Measurements from ENCODE around the gene FAM227B. TPM values are rescaled to one million over a fixed set of nuclear protein-coding genes. Genes with fewer than 3 reads are reported as not detected.

FAM227B gene
- total and polyA plus RNA-seq, 7 experiments from 2014 or later, result 3.7 to 25.1 (median 14.8) TPM

DNA sequence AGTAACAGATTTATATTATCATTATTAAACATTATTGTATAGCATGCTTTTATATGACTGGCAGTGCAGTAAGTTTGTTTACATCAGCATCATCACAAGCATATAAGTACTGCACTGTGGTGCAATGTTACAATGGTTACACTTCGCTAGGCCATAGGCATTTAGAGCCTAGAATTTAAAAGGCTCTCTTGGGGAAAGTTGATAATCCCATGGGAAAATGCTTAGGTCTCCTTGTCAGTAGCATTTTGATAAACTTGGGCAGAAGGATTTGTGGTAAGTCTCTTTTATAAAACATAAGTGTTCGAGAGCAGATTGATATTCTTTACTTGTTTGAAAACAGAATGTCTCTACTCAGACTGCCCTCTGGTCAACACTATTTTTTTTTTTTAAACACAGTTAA lies 7.8 kb upstream of the FAM227B start:
- Mint-ChIP-seq H3K4me1 (peaks cover 0 to 18% (median 11%) of the 10 kb centered on the region in 7 donors), H3K27me3 (no peaks in the 10 kb centered on the region), H3K9me3 (peaks cover 0 to 11% (median 4%) of the 10 kb centered on the region in 11 donors), H3K36me3 (peaks cover 0 to 27% (median 23%) of the 10 kb centered on the region in 5 donors), H3K27ac (no peak overlapping the region), H3K4me3 (no peak overlapping the region)
- Histone ChIP-seq H3K27ac (ENCODE audit: low read depth, low read length) (no peak overlapping the region), H3K4me1 (ENCODE audit: control insufficient read depth in 2 of 2, insufficient read depth in 2 of 2, low read length in 2 of 2) (no peaks in the 10 kb centered on the region), H3K4me3 (ENCODE audit: low read length) (no peak overlapping the region), H3K27me3 (ENCODE audit: control insufficient read depth in 2 of 2, insufficient read depth in 2 of 2, low read length in 2 of 2) (no peaks in the 10 kb centered on the region), H3K36me3 (ENCODE audit: control insufficient read depth in 2 of 3, insufficient read depth in 3 of 3, low read length in 3 of 3) (peaks cover 0 to 10% (median 4%) of the 10 kb centered on the region in 3 experiments), H3K9me3 (ENCODE audit: control insufficient read depth in 2 of 3, low read length in 3 of 3) (peaks cover 0 to 4% (median 3%) of the 10 kb centered on the region in 3 experiments)
- ATAC-seq (no peak), DNase-seq (no peak)
- intact Hi-C loops (cut with micrococcal nuclease), result loop anchor here in 1 of 2 donors (10.0 kb wide), 1 partner anchor 686 kb away; no protein-coding TSS in a partner anchor
- ChIA-PET POLR2A (no interaction called here), CTCF (no interaction called here)

DNA sequence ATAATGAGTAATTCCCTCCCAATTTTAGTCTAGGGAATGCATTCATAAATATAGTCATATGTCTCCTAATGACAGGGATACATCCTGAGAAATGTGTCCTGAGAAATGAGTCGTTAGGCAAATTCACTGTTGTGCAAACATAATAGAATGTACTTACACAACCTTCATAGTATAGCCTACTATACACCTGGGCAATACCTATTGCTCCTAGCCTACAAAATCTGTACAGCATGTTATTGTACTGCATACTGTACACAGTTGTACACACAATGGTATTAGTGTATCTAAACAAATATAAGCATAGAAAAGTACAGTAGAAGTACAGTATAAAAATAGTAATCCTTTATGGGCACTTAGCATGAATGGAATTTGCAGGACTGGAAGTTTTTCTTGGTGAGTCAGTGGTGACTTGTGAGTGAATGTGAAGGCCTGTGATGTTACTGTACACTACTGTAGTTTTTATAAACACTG lies 6.8 kb upstream of the FAM227B start:
- peaks cover 0 to 4% (median 3%) of the 10 kb centered on the region in 3 experiments for H3K9me3 ChIP-seq (ENCODE audit: control insufficient read depth in 2 of 3, low read length in 3 of 3)
- no peak overlapping the region for H3K4me3 Mint-ChIP-seq
- peaks cover 0 to 11% (median 4%) of the 10 kb centered on the region in 11 donors for H3K9me3 Mint-ChIP-seq
- POLR2A ChIA-PET, result no interaction called here
- no peaks in the 10 kb centered on the region for H3K4me1 ChIP-seq (ENCODE audit: control insufficient read depth in 2 of 2, insufficient read depth in 2 of 2, low read length in 2 of 2)
- no peak overlapping the region for H3K27ac Mint-ChIP-seq
- ATAC-seq (no peak), DNase-seq (no peak)
- peaks cover 2 to 27% (median 20%) of the 10 kb centered on the region in 7 donors for H3K4me1 Mint-ChIP-seq
- intact Hi-C loops (cut with micrococcal nuclease), result loop anchor here in 1 of 2 donors (10.0 kb wide), 1 partner anchor 687 kb away; no protein-coding TSS in a partner anchor
- no peaks in the 10 kb centered on the region for H3K27me3 ChIP-seq (ENCODE audit: control insufficient read depth in 2 of 2, insufficient read depth in 2 of 2, low read length in 2 of 2)
- H3K27ac ChIP-seq (ENCODE audit: low read depth, low read length), result no peak overlapping the region
- H3K27me3 Mint-ChIP-seq, result no peaks in the 10 kb centered on the region
- peaks cover 0 to 27% (median 23%) of the 10 kb centered on the region in 5 donors for H3K36me3 Mint-ChIP-seq
- CTCF ChIA-PET, result no interaction called here
- peaks cover 0 to 10% (median 4%) of the 10 kb centered on the region in 3 experiments for H3K36me3 ChIP-seq (ENCODE audit: control insufficient read depth in 2 of 3, insufficient read depth in 3 of 3, low read length in 3 of 3)
- no peak overlapping the region for H3K4me3 ChIP-seq (ENCODE audit: low read length)

GRCh38 chr15:49625460-49626036 lies 4.9 kb upstream of the FAM227B start:
- no peak for ATAC-seq
- POLR2A ChIA-PET, result no interaction called here

DNA sequence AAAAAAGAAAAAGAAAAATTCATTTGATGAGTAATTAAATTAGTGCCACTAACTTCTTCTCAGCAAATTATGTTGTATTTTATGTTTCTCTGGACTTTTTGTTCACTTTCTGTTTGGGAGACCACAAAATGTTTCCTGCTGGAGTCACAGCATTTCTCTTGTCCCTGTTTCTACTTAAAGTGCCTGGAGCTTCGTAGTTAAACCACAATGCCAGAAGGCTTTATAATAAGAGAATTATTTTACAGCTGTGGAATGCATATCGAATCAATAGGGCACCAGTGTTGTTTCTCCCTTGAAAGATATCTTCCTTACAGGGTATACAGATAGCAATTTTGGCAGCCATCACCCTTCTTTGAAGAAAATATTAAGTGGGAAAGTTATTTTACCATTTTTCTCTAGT lies 3.4 kb upstream of the FAM227B start:
- intact Hi-C loops (cut with micrococcal nuclease), result loop anchor here (5.0 to 10.0 kb wide), 7 partner anchors 452 to 1447 kb away; partner anchors contain the start of genes EID1 (in 1 of the 2), GALK2 (in 1 of the 2), MYEF2 (in 1 of the 2) and USP8 (in 1 of the 2)
- ATAC-seq, result no peak

More at GRCh38 chr15:49625460-49626036, 4.9 kb upstream of the FAM227B start:
- DNase-seq, result no peak
- Histone ChIP-seq H3K9me3 (ENCODE audit: control insufficient read depth in 2 of 3, low read length in 3 of 3) (peaks cover 0 to 4% (median 3%) of the 10 kb centered on the region in 3 experiments), H3K4me3 (ENCODE audit: low read length) (no peak overlapping the region), H3K4me1 (ENCODE audit: control insufficient read depth in 2 of 2, insufficient read depth in 2 of 2, low read length in 2 of 2) (peaks cover 10% of the 10 kb centered on the region in 2 donors), H3K36me3 (ENCODE audit: control insufficient read depth in 2 of 3, insufficient read depth in 3 of 3, low read length in 3 of 3) (peaks cover 0 to 10% (median 4%) of the 10 kb centered on the region in 3 experiments), H3K27me3 (ENCODE audit: control insufficient read depth in 2 of 2, insufficient read depth in 2 of 2, low read length in 2 of 2) (no peaks in the 10 kb centered on the region), H3K27ac (ENCODE audit: low read depth, low read length) (no peak overlapping the region)
- H3K4me1 Mint-ChIP-seq, result peaks cover 13 to 45% (median 32%) of the 10 kb centered on the region in 7 donors
- H3K4me3 Mint-ChIP-seq, result peak overlapping the region in 1 of 10 donors; percentile 56
- CTCF ChIA-PET, result no interaction called here
- H3K36me3 Mint-ChIP-seq, result peaks cover 0 to 27% (median 23%) of the 10 kb centered on the region in 5 donors
- intact Hi-C loops (cut with micrococcal nuclease), result loop anchor here in 1 of 2 donors (10.0 kb wide), 1 partner anchor 689 kb away; no protein-coding TSS in a partner anchor
- H3K9me3 Mint-ChIP-seq, result peaks cover 0 to 11% (median 4%) of the 10 kb centered on the region in 11 donors
- H3K27ac Mint-ChIP-seq, result no peak overlapping the region
- no peaks in the 10 kb centered on the region for H3K27me3 Mint-ChIP-seq

GRCh38 chr15:49622561-49622960 lies 1.9 kb upstream of the FAM227B start:
- Mint-ChIP-seq H3K4me3 (peak overlapping the region in 7 of 10 donors; percentile 7 to 99 (median 85)), H3K9me3 (peaks cover 0 to 11% (median 4%) of the 10 kb centered on the region in 11 donors), H3K27me3 (no peaks in the 10 kb centered on the region), H3K27ac (peak overlapping the region in 2 of 9 donors; percentile 12 to 73), H3K36me3 (peaks cover 0 to 25% (median 19%) of the 10 kb centered on the region in 5 donors), H3K4me1 (peaks cover 19 to 63% (median 48%) of the 10 kb centered on the region in 7 donors)
- Histone ChIP-seq H3K9me3 (ENCODE audit: control insufficient read depth in 2 of 3, low read length in 3 of 3) (peaks cover 0 to 4% (median 3%) of the 10 kb centered on the region in 3 experiments), H3K4me3 (ENCODE audit: low read length) (no peak overlapping the region), H3K36me3 (ENCODE audit: control insufficient read depth in 2 of 3, insufficient read depth in 3 of 3, low read length in 3 of 3) (peaks cover 0 to 5% (median 4%) of the 10 kb centered on the region in 3 experiments), H3K27ac (ENCODE audit: low read depth, low read length) (no peak overlapping the region), H3K4me1 (ENCODE audit: control insufficient read depth in 2 of 2, insufficient read depth in 2 of 2, low read length in 2 of 2) (peaks cover 17% of the 10 kb centered on the region in 2 donors), H3K27me3 (ENCODE audit: control insufficient read depth in 2 of 2, insufficient read depth in 2 of 2, low read length in 2 of 2) (no peaks in the 10 kb centered on the region)
- DNase-seq (no peak), ATAC-seq (no peak)
- ChIA-PET POLR2A (interaction anchor here (0.7 to 1.0 kb wide), 2 partner anchors 408 to 733 kb away, joined by 3 to 4 read pairs; partner anchors contain the start of gene GABPB1), CTCF (no interaction called here)
- intact Hi-C loops (cut with micrococcal nuclease), result loop anchor here (5.0 to 10.0 kb wide), 7 partner anchors 450 to 1445 kb away; partner anchors contain the start of genes EID1 (in 1 of the 2), GALK2 (in 1 of the 2), MYEF2 (in 1 of the 2) and USP8 (in 1 of the 2)

More for the DNA sequence above, 3.4 kb upstream of the FAM227B start:
- Mint-ChIP-seq H3K27ac (peak overlapping the region in 1 of 9 donors; percentile 13), H3K27me3 (no peaks in the 10 kb centered on the region), H3K4me3 (peak overlapping the region in 2 of 10 donors; percentile 11 to 61), H3K4me1 (peaks cover 19 to 51% (median 42%) of the 10 kb centered on the region in 7 donors), H3K36me3 (peaks cover 0 to 22% (median 17%) of the 10 kb centered on the region in 5 donors), H3K9me3 (peaks cover 0 to 11% (median 4%) of the 10 kb centered on the region in 11 donors)
- no peak for DNase-seq
- no peak overlapping the region for H3K4me3 ChIP-seq (ENCODE audit: low read length)
- H3K27ac ChIP-seq (ENCODE audit: low read depth, low read length), result no peak overlapping the region
- H3K27me3 ChIP-seq (ENCODE audit: control insufficient read depth in 2 of 2, insufficient read depth in 2 of 2, low read length in 2 of 2), result no peaks in the 10 kb centered on the region
- POLR2A ChIA-PET, result no interaction called here
- CTCF ChIA-PET, result no interaction called here
- H3K4me1 ChIP-seq (ENCODE audit: control insufficient read depth in 2 of 2, insufficient read depth in 2 of 2, low read length in 2 of 2), result peaks cover 17% of the 10 kb centered on the region in 2 donors
- peaks cover 0 to 5% (median 4%) of the 10 kb centered on the region in 3 experiments for H3K36me3 ChIP-seq (ENCODE audit: control insufficient read depth in 2 of 3, insufficient read depth in 3 of 3, low read length in 3 of 3)
- peaks cover 0 to 4% (median 3%) of the 10 kb centered on the region in 3 experiments for H3K9me3 ChIP-seq (ENCODE audit: control insufficient read depth in 2 of 3, low read length in 3 of 3)

GRCh38 chr15:49621887-49622286 lies 1.3 kb upstream of the FAM227B start:
- H3K4me3 ChIP-seq (ENCODE audit: low read length), result peak overlapping the region; percentile 78
- Mint-ChIP-seq H3K4me3 (peak overlapping the region; percentile 85 to 99 (median 96)), H3K9me3 (peaks cover 0 to 11% (median 4%) of the 10 kb centered on the region in 11 donors), H3K36me3 (peaks cover 0 to 25% (median 20%) of the 10 kb centered on the region in 5 donors), H3K4me1 (peaks cover 19 to 63% (median 48%) of the 10 kb centered on the region in 7 donors), H3K27ac (peak overlapping the region in 7 of 9 donors; percentile 6 to 99 (median 95)), H3K27me3 (no peaks in the 10 kb centered on the region)
- no peak for ATAC-seq
- H3K9me3 ChIP-seq (ENCODE audit: control insufficient read depth in 2 of 3, low read length in 3 of 3), result peaks cover 0 to 4% (median 3%) of the 10 kb centered on the region in 3 experiments
- peaks cover 0 to 5% (median 4%) of the 10 kb centered on the region in 3 experiments for H3K36me3 ChIP-seq (ENCODE audit: control insufficient read depth in 2 of 3, insufficient read depth in 3 of 3, low read length in 3 of 3)
- intact Hi-C loops (cut with micrococcal nuclease), result loop anchor here (1.0 to 10.0 kb wide), 16 partner anchors 450 to 1445 kb away; partner anchors contain the start of genes GALK2 (in 2 of the 2), AP4E1 (in 1 of the 2), CEP152 (in 1 of the 2) and COPS2 (in 1 of the 2)
- peak overlapping the region; percentile 88 for H3K27ac ChIP-seq (ENCODE audit: low read depth, low read length)
- ChIA-PET CTCF (no interaction called here), POLR2A (no interaction called here)
- peaks cover 17% of the 10 kb centered on the region in 2 donors for H3K4me1 ChIP-seq (ENCODE audit: control insufficient read depth in 2 of 2, insufficient read depth in 2 of 2, low read length in 2 of 2)
- peak in 1 of 9 donors; percentile 1 for DNase-seq
- H3K27me3 ChIP-seq (ENCODE audit: control insufficient read depth in 2 of 2, insufficient read depth in 2 of 2, low read length in 2 of 2), result no peaks in the 10 kb centered on the region
